Gastroesophageal sphincter (tissue), 3 donors: ENCODE data around the gene GPR78.

ENCODE experiments used
- CTCF ChIP-seq, 4 experiments: fragments of 200-600 bp in 2 of 4; fragments of 450-650 bp in 2 of 4; sonication (generic) in 1 of 4; IDR thresholded peaks; one replicate each; pipeline ENCODE4 v1.5.1; 2017 to 2019; ENCODE audit warnings: antibody characterized with exemption in 4 of 4, mild to moderate bottlenecking in 2 of 4, moderate library complexity in 2 of 4
- POLR2A ChIP-seq, 2 donors: fragments of 450-650 bp; IDR thresholded peaks; one replicate each; pipeline ENCODE4 v1.6.1; 2017; ENCODE audit warnings: antibody characterized with exemption in 2 of 2, mild to moderate bottlenecking in 2 of 2, moderate library complexity in 1 of 2
- POLR2AphosphoS5 ChIP-seq: sonication (generic); formaldehyde crosslinking; IDR thresholded peaks from one replicate; pipeline ENCODE4 v1.6.1; 2017; ENCODE audit warnings: antibody characterized with exemption

GRCh38 chr4:8586671-8587468 lies 6.7 kb downstream of the GPR78 start:
- TF ChIP-seq CTCF (IDR thresholded peaks at IDR 0.05) (no peak), POLR2A (IDR thresholded peaks at IDR 0.05) (no peak), POLR2AphosphoS5 (no peak)
